Stimulated activated CD8-positive, alpha-beta memory T cell treated with anti-CD3 and anti-CD28 coated beads, Interleukin-15, amount 100 ng/mL, for 24 hours (primary cell): Measurements from ENCODE around the gene CCDC74A.
"Not testable (repeated sequence)": the region's sequence is repeated elsewhere in the genome, so short reads cannot be mapped to it uniquely, and the experiment has no call there.

Source experiments
- DNase-seq: peaks from one replicate; pipeline ENCODE4 v3.0.0-alpha.2; 2020; ENCODE audit warnings: low read depth

The CCDC74A gene

GRCh38 chr2:131566371-131566770 lies 38.7 kb downstream of the CCDC74A start:
- DNase-seq: no peak

GRCh38 chr2:131567891-131568290 lies 40.2 kb downstream of the CCDC74A start:
- DNase-seq: no peak

GRCh38 chr2:131568401-131568800 lies 40.7 kb downstream of the CCDC74A start:
- not testable (repeated sequence) for DNase-seq

GRCh38 chr2:131572175-131572574 lies 44.5 kb downstream of the CCDC74A start:
- DNase-seq: no peak

- DNase-seq: no peak
Measured at GRCh38 chr2:131577812-131578211, 50.1 kb downstream of the CCDC74A start.

- no peak for DNase-seq
Measured at GRCh38 chr2:131580187-131580586, 52.5 kb downstream of the CCDC74A start.
